Progenitor cell of endocrine pancreas (in vitro differentiated cells): Measurements from ENCODE around the gene GRHL1. TPM values are rescaled to one million over a fixed set of nuclear protein-coding genes. Genes with fewer than 3 reads are reported as not detected.
A peak's percentile ranks its signal among the peaks of the same experiment; 100 is the strongest.

Experiments used
- DNase-seq: peaks from one replicate; pipeline ENCODE4 v3.0.0; 2021; ENCODE audit warnings: low spot score; ENCODE audit not compliant: unreplicated experiment
- H3K27ac Mint-ChIP-seq: 2 replicates; pipeline ENCODE4 v1.8.0; 2021; ENCODE audit warnings: mild to moderate bottlenecking, moderate library complexity, mixed read lengths
- H3K27me3 Mint-ChIP-seq: 2 replicates; pipeline ENCODE4 v1.8.0; 2021; ENCODE audit warnings: mixed read lengths
- H3K36me3 Mint-ChIP-seq: 2 replicates; pipeline ENCODE4 v1.8.0; 2022; ENCODE audit warnings: mixed read lengths; ENCODE audit not compliant: insufficient read depth
- H3K4me1 Mint-ChIP-seq: 2 replicates; pipeline ENCODE4 v1.8.0; 2021; ENCODE audit warnings: low read depth, mixed read lengths
- H3K4me3 Mint-ChIP-seq: 2 replicates; pipeline ENCODE4 v1.8.0; 2021; ENCODE audit warnings: low read depth, mild to moderate bottlenecking, moderate library complexity, mixed read lengths
- H3K9me3 Mint-ChIP-seq: 2 replicates; pipeline ENCODE4 v1.8.0; 2021; ENCODE audit warnings: low read depth, mixed read lengths
- CTCF ChIP-seq: fragments of 200-600 bp; sonication (generic); IDR thresholded peaks from one replicate; pipeline ENCODE4 v1.5.0; 2021; ENCODE audit warnings: antibody characterized with exemption, mild to moderate bottlenecking; ENCODE audit not compliant: unreplicated experiment
- total RNA-seq: library from RNA; stranded (reverse); gene quantifications from 2 replicates; pipeline ENCODE4 v1.2.1, GENCODE V29; 2021

Gene GRHL1
- total RNA-seq, 1 donor from 2014 or later: 13.4 TPM

GRCh38 chr2:9944330-9944758, 7.1 kb upstream of the GRHL1 start:
- Mint-ChIP-seq H3K36me3 (no peaks in the 10 kb centered on the region), H3K4me1 (peaks cover 26% of the 10 kb centered on the region), H3K4me3 (no peak overlapping the region), H3K27ac (no peak overlapping the region), H3K9me3 (no peaks in the 10 kb centered on the region), H3K27me3 (peaks cover 16% of the 10 kb centered on the region)
- DNase-seq: no peak
- TF ChIP-seq CTCF: no peak

- peaks cover 15% of the 10 kb centered on the region for H3K4me1 Mint-ChIP-seq
- DNase-seq: no peak
- peaks cover 26% of the 10 kb centered on the region for H3K27me3 Mint-ChIP-seq
- no peak overlapping the region for H3K27ac Mint-ChIP-seq
- TF ChIP-seq CTCF: no peak
- no peaks in the 10 kb centered on the region for H3K9me3 Mint-ChIP-seq
- H3K4me3 Mint-ChIP-seq: no peak overlapping the region
- no peaks in the 10 kb centered on the region for H3K36me3 Mint-ChIP-seq
Measured at GRCh38 chr2:9945596-9945995, 5.9 kb upstream of the GRHL1 start.

GRCh38 chr2:9946076-9946475, 5.4 kb upstream of the GRHL1 start:
- Mint-ChIP-seq H3K27me3 (peaks cover 27% of the 10 kb centered on the region), H3K4me3 (no peak overlapping the region), H3K27ac (no peak overlapping the region), H3K36me3 (no peaks in the 10 kb centered on the region), H3K4me1 (peaks cover 10% of the 10 kb centered on the region), H3K9me3 (no peaks in the 10 kb centered on the region)
- DNase-seq: no peak
- TF ChIP-seq CTCF: no peak

- Mint-ChIP-seq H3K9me3 (no peaks in the 10 kb centered on the region), H3K27ac (no peak overlapping the region)
- DNase-seq: no peak
Measured at GRCh38 chr2:9946818-9947217, 4.7 kb upstream of the GRHL1 start.

GRCh38 chr2:9948721-9949120, 2.8 kb upstream of the GRHL1 start:
- TF ChIP-seq CTCF: no peak
- Mint-ChIP-seq H3K4me3 (peak overlapping the region; percentile 30), H3K27ac (no peak overlapping the region), H3K9me3 (no peaks in the 10 kb centered on the region), H3K4me1 (peaks cover 19% of the 10 kb centered on the region), H3K27me3 (peaks cover 43% of the 10 kb centered on the region), H3K36me3 (no peaks in the 10 kb centered on the region)
- DNase-seq: no peak

More at GRCh38 chr2:9946818-9947217, 4.7 kb upstream of the GRHL1 start:
- H3K36me3 Mint-ChIP-seq: no peaks in the 10 kb centered on the region
- TF ChIP-seq CTCF: no peak
- no peak overlapping the region for H3K4me3 Mint-ChIP-seq
- H3K27me3 Mint-ChIP-seq: peaks cover 27% of the 10 kb centered on the region
- peaks cover 6% of the 10 kb centered on the region for H3K4me1 Mint-ChIP-seq
